ENCODE results near the gene MYL2.

MYL2 gene

GRCh38 chr12:110896559-110896958, 23.8 kb downstream of the MYL2 start:
- DNase-seq (ENCODE audit: low read depth) = no peak

DNA sequence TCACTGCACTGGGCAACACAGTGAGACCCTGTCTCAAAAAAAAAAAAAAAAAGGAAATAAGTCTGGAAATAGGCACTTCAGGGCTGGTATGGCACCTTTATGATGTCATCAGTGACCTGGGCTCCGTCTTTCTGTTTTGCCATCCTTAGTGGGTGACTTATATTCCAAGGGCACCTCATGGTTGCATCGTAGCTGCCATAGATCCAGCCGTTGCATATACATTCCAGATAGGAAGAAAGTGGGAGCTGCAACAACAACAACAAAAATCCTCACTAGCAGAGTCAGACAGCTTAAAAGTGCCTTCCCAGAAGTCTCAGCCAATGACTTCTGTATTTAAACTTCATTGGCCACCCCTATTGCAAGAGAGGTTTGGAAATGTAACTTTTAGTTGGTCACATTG, 26.4 kb downstream of the MYL2 start:
- no peak for DNase-seq (ENCODE audit: low read depth)

DNA sequence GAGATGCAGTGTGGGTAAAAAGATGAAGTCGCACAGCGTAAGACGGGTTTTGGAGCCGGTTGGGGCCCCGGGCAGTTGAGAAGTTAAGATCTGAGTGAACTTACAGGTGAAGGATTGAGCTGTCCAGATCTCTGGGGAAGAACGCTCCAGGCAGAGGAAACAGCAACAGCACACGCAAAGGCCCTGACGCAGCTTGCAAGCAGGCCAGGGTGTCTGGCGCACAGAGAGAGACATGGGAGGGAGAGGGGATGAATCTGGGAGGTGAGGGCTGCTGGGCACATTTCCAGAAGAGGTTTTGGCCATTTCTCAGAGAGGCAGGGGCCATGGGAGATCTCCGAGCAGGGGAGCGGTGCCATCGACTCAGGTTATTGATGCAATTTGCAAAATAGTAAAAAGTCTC, 31.0 kb downstream of the MYL2 start:
- no peak for DNase-seq (ENCODE audit: low read depth)

DNA sequence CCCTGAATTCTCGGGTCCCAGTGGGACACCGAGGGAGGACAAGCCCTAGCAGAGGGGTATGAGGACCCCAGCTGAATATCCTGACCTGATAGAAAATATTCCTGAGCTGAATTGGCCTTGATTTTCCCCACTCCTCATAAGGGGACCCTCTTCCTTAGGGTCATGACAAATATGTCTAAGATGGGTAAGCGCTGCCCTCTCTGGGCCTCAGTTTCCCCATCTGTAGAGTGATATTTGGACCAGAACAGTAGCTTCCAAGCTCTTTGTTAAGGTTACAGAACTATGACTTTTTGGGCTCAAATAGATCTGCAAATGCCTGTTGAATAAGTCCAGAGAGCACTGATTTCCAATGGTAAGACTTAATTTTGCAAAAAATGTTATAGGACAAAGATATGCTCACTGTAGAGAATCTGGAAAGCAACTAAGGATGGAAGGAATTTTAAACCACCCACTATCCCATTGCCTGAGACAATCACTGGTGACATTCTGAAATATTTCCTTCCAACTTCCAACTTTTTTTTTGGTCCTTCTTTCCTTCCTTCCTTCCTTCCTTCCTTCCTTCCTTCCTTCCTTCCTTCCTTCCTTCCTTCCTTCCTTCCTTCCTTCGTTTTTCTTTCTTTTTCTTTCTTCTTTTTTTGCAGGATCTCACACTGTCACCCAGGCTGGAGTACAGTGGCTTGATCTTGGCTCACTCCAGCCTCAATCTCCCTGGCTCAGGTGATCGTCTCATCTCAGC, 32.0 kb downstream of the MYL2 start:
- DNase-seq (ENCODE audit: low read depth) = no peak

DNA sequence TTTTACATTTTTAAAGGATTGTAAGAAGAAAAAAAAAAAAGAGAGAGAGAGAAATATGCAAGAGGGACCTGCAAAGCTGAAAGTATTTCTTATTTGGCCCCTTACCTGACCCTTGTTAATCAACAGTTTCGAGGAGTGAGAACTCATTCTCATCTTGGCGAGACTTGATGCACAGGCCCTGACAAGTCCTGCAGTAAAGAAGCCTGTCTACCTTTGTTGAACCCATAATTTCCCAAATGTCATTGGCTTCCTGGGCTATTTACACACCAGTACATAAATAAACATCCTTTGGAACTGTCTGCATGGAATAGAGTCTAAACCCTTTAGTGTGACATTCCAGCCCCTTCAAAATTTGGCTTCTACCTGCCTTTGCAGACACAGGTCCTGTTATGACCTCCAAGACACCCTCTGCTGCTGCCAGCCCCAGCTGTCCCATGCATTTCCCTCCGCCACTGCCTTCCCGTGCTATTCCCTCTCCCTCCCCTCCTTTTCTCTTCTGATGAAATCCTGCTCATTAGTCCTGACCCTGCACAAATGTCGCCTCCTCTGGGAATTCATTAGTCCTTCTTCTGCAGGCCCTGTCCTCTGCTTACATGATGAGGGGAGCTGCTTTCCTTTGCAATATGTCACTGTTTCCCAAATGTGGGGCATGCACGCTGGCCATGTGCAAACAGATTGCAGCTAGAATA, 35.1 kb downstream of the MYL2 start:
- no peak for DNase-seq (ENCODE audit: low read depth)

DNA sequence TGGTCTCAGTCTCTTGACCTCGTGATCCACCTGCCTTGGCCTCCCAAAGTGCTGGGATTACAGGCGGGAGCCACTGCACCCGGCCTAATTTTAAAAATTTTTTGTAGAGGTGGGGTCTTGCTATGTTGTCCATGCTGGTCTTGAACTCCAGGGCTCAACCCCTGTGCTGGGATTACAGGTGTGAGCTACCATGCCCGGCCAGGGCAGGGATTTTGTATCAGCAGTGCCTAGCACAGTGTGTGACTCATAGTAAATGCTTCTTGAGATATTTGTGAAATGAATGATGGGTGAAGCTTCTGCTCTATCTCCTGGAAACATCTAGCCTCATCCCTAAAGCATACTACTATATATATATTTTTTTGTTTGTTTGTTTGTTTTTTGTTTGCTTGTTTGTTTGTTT, 37.1 kb downstream of the MYL2 start:
- DNase-seq (ENCODE audit: low read depth) = no peak

DNA sequence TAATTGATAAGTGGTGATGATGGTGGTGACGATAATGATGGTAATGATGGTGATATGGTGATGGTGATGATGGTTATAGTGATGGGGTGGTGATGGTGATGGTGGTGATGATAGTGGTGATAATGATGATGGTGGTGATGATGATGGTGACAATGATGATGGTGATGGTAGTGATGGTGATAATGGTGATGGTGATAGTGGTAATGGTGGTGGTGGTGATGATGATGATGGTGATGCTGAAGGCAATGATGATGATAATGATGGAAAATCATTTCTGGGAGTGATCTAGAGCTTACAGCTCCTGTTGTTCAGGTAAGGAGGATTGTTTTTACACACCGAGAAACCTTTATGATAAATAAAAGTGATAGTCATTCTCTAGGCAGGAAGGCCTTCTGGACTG, 39.7 kb downstream of the MYL2 start:
- DNase-seq (ENCODE audit: low read depth) = no peak

DNA sequence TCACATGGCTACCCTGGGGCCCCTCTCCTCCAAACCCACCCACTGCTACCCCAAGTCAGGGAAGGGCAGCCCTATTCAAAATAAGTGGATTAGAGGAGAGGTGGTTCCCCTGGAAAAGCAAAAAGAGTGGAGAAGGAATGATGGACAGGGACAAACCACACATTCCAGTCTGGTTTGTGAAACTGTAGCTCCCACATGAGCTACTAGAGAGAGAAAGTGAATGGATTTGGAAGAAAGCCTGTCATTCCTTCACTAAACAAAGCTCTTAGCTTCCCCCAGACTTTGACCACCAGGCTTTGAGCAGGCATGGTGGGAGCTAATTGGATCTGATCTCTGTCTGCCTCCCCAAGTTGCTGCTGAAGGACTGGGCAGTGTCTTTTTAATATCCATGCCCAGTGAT, 45.6 kb downstream of the MYL2 start:
- DNase-seq (ENCODE audit: low read depth) = no peak

DNA sequence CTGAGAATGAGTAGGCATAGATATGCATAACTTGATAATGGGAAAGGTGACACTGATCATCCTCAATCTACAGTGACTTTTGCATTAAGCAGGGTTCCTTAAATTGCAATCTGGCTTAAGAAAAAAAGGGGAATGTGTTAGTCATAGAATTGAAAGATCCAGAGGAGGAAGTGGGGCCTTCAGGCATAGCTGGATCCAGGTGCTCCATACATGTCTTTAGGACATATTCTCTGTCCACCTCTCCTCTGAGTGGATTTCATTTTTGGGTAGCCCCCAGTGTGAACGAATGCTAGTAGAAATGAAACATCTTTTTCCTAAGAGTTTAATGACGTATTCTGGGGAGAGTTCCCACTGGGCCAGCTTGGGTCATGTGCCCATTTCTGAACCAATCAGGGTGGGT, 46.0 kb downstream of the MYL2 start:
- DNase-seq (ENCODE audit: low read depth) = no peak

GRCh38 chr12:110872100-110872499, 48.3 kb downstream of the MYL2 start:
- no peak for DNase-seq (ENCODE audit: low read depth)

GRCh38 chr12:110869803-110870202, 50.6 kb downstream of the MYL2 start:
- DNase-seq (ENCODE audit: low read depth) = no peak

- no peak for DNase-seq (ENCODE audit: low read depth)
Measured at GRCh38 chr12:110869026-110869425, 51.4 kb downstream of the MYL2 start.

DNA sequence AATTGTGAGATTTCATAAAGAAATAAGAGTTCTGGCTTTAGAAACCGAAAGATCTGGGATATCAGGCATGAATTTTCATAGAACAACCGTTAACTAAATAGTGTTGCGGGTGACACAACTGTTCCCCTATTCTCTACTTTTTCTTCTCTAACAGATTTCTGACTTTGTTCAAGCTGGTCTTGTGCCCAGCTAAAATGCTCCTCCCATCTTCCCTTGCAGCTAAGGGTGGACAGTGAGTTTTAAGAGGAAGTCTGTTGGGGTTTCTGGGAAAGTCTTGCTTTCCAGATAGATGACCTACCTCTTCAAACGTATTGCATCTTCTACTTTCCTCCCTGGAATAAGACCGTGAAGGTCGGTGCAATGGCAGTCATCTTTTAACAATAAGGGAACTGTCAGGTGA, 54.9 kb downstream of the MYL2 start:
- no peak for DNase-seq (ENCODE audit: low read depth)

DNA sequence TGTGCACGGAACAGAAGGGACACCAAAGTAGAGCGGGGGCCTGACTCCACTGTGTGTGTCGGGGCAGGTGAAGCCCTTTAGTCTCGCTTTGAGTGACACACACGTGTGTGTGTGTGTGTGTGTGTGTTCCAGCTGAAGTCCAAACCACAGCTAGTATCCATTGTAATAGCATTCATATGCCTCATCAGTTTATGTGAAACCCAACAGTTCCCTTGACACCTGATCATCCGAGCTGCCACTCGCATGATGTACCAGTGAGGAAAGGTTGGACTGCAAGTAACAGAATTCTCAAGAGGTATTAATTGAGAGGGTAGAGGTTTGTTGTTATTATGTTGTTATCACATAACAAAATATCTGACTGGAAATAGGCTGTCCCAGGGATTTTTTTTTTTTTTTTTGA, 57.2 kb downstream of the MYL2 start:
- DNase-seq (ENCODE audit: low read depth) = no peak

GRCh38 chr12:110862329-110862728, 58.0 kb downstream of the MYL2 start:
- no peak for DNase-seq (ENCODE audit: low read depth)

- no peak for DNase-seq (ENCODE audit: low read depth)
Measured at GRCh38 chr12:110861729-110862128, 58.6 kb downstream of the MYL2 start.

Measured in stimulated activated CD8-positive, alpha-beta memory T cell treated with anti-CD3 and anti-CD28 coated beads, Interleukin-4, amount 100 ng/mL, for 24 hours (primary cell).